Thoracic aorta (tissue), 2 donors: ENCODE data around the gene POLR3C. TPM values are rescaled to one million over a fixed set of nuclear protein-coding genes. Genes with fewer than 3 reads are reported as not detected.
"Not testable (repeated sequence)": the region's sequence is repeated elsewhere in the genome, so short reads cannot be mapped to it uniquely, and the experiment has no call there.

ENCODE experiments used
- ATAC-seq: fragments of 150-250 bp; one replicate; pipeline ENCODE4 v1.8.0; 2017; ENCODE audit warnings: low read depth; ENCODE audit not compliant: insufficient number of reproducible peaks, low FRiP score
- DNase-seq: peaks from one replicate; pipeline ENCODE4 v3.0.0-alpha.2; 2020; ENCODE audit warnings: low spot score
- H3K27ac ChIP-seq, 2 donors: fragments of 200-600 bp; sonication (generic); 1 replicate in 1 of 2; 2 replicates in 1 of 2; pipeline ENCODE4 v1.5.1; 2016; ENCODE audit warnings: mild to moderate bottlenecking in 2 of 2, moderate library complexity in 2 of 2
- H3K27me3 ChIP-seq: fragments of 200-600 bp; sonication (generic); replicated peaks from 2 replicates; pipeline ENCODE4 v1.6.0; 2016; ENCODE audit warnings: mild to moderate bottlenecking; ENCODE audit not compliant: insufficient read depth
- H3K36me3 ChIP-seq: fragments of 200-600 bp; sonication (generic); one replicate; pipeline ENCODE4 v1.5.1; 2016
- H3K4me1 ChIP-seq, 2 donors: fragments of 200-600 bp; sonication (generic); 1 replicate in 1 of 2; 2 replicates in 1 of 2; pipeline versions ENCODE4 v1.5.1 to v1.6.0; 2016; ENCODE audit warnings: low read depth in 2 of 2, mild to moderate bottlenecking in 1 of 2; ENCODE audit not compliant: control insufficient read depth in 1 of 2
- H3K4me3 ChIP-seq: fragments of 200-600 bp; sonication (generic); 2 replicates; pipeline ENCODE4 v1.5.1; 2016; ENCODE audit warnings: mild to moderate bottlenecking
- H3K9me3 ChIP-seq: fragments of 200-600 bp; sonication (generic); 2 replicates; pipeline ENCODE4 v1.5.1; 2016
- CTCF ChIP-seq: fragments of 200-600 bp; sonication (generic); IDR thresholded peaks from one replicate; pipeline ENCODE4 v1.5.1; 2019; ENCODE audit warnings: antibody characterized with exemption
- total RNA-seq, 2 donors: library from RNA; depleted of rRNA; stranded (reverse); fragments of >200 nt; gene quantifications; one replicate each; pipeline versions ENCODE4 v1.1.0 to v1.2.3, GENCODE V29; 2016

Gene POLR3C
- total RNA-seq, 2 donors from 2014 or later = 23.4 to 42.9 TPM

GRCh38 chr1:145784409-145784808 lies 39.6 kb upstream of the POLR3C start:
- Histone ChIP-seq H3K4me1 (peaks cover 16 to 53% of the 10 kb centered on the region in 2 donors), H3K27me3 (no peaks in the 10 kb centered on the region), H3K27ac (peak overlapping the region; percentile 76 to 89), H3K36me3 (peaks cover 7% of the 10 kb centered on the region), H3K4me3 (peak overlapping the region; percentile 64), H3K9me3 (no peaks in the 10 kb centered on the region)
- ATAC-seq = no peak
- no peak for DNase-seq
- TF ChIP-seq CTCF = no peak

DNA sequence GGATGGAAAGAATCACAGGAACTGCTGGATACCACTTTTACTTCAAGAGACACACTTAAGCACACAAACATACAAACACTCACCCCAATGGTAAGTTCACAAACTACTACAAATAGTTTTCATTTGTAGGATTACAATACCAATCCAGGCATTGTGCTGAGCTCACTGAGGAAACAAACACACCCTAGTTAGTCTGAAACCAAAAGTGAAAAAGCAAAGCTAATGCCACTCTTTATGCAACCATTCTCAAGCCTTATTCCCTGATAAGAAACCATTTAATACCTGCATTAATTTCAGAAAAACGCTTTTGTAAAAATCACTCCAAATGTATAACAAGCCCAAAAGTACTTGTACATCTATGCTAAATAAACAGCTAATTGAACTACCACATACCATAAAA lies 38.5 kb upstream of the POLR3C start:
- no peak for DNase-seq
- Histone ChIP-seq H3K4me3 (no peak overlapping the region), H3K9me3 (no peaks in the 10 kb centered on the region), H3K27ac (peak overlapping the region; percentile 37 to 89), H3K4me1 (peaks cover 16 to 43% of the 10 kb centered on the region in 2 donors), H3K27me3 (no peaks in the 10 kb centered on the region), H3K36me3 (peaks cover 5% of the 10 kb centered on the region)
- no peak for ATAC-seq
- no peak for TF ChIP-seq CTCF

GRCh38 chr1:145786271-145786670 lies 37.7 kb upstream of the POLR3C start:
- TF ChIP-seq CTCF = no peak
- Histone ChIP-seq H3K36me3 (peaks cover 5% of the 10 kb centered on the region), H3K9me3 (no peaks in the 10 kb centered on the region), H3K27me3 (no peaks in the 10 kb centered on the region), H3K27ac (peak overlapping the region; percentile 37 to 89), H3K4me3 (no peak overlapping the region), H3K4me1 (peaks cover 16 to 37% of the 10 kb centered on the region in 2 donors)
- no peak for DNase-seq
- no peak for ATAC-seq

- TF ChIP-seq CTCF = no peak
- Histone ChIP-seq H3K27me3 (no peaks in the 10 kb centered on the region), H3K27ac (no peak overlapping the region), H3K4me1 (peaks cover 10 to 28% of the 10 kb centered on the region in 2 donors), H3K9me3 (no peaks in the 10 kb centered on the region), H3K36me3 (peaks cover 10% of the 10 kb centered on the region), H3K4me3 (no peak overlapping the region)
- DNase-seq (no peak), ATAC-seq (no peak)
These were observed 35.4 kb upstream of the POLR3C start for GRCh38 chr1:145788580-145788979.

GRCh38 chr1:145791860-145792259 lies 32.1 kb upstream of the POLR3C start:
- not testable (repeated sequence) for DNase-seq, H3K27me3 ChIP-seq, H3K4me1 ChIP-seq, H3K27ac ChIP-seq, ATAC-seq, H3K9me3 ChIP-seq, H3K4me3 ChIP-seq
- peaks cover 10% of the 10 kb centered on the region for H3K36me3 ChIP-seq

GRCh38 chr1:145792484-145792883 lies 31.5 kb upstream of the POLR3C start:
- Histone ChIP-seq H3K27me3 (no peaks in the 10 kb centered on the region), H3K27ac (no peak overlapping the region), H3K36me3 (peaks cover 10% of the 10 kb centered on the region), H3K4me3 (no peak overlapping the region), H3K4me1 (no peaks in the 10 kb centered on the region), H3K9me3 (peaks cover 3% of the 10 kb centered on the region)
- ATAC-seq (no peak), DNase-seq (no peak)
- TF ChIP-seq CTCF = no peak
